OCI-LY1 (cell line): ENCODE data around the gene GLIS1.

Experiments used
- EZH2 ChIP-seq: fragments of 200-600 bp; sonication (generic), shearing (Covaris generic); IDR thresholded peaks from 2 replicates; pipeline ENCODE4 v1.8.0; 2017; ENCODE audit warnings: borderline replicate concordance, mixed run types, mild to moderate bottlenecking, antibody characterized with exemption, low read length, moderate library complexity, mixed read lengths
- TF ChIP-seq, protein P1 (sequence below): fragments of 200-600 bp; sonication (generic), shearing (Covaris generic); IDR thresholded peaks from 2 replicates; pipeline ENCODE4 v1.5.1; 2017; ENCODE audit warnings: mild to moderate bottlenecking, antibody characterized with exemption, low read length, moderate library complexity, mixed read lengths

GRCh38 chr1:53594391-53595180 is 144.4 kb downstream of the GLIS1 start:
- TF ChIP-seq, protein P1, sequence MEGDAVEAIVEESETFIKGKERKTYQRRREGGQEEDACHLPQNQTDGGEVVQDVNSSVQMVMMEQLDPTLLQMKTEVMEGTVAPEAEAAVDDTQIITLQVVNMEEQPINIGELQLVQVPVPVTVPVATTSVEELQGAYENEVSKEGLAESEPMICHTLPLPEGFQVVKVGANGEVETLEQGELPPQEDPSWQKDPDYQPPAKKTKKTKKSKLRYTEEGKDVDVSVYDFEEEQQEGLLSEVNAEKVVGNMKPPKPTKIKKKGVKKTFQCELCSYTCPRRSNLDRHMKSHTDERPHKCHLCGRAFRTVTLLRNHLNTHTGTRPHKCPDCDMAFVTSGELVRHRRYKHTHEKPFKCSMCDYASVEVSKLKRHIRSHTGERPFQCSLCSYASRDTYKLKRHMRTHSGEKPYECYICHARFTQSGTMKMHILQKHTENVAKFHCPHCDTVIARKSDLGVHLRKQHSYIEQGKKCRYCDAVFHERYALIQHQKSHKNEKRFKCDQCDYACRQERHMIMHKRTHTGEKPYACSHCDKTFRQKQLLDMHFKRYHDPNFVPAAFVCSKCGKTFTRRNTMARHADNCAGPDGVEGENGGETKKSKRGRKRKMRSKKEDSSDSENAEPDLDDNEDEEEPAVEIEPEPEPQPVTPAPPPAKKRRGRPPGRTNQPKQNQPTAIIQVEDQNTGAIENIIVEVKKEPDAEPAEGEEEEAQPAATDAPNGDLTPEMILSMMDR = no peak; the same call in 1 of the 2 replicates
- no peak for TF ChIP-seq EZH2
